Neural progenitor cell (in vitro differentiated cells): ENCODE measurements around the gene SPRED1. TPM values are rescaled to one million over a fixed set of nuclear protein-coding genes. Genes with fewer than 3 reads are reported as not detected.

Experiments used
- DNase-seq: peaks from one replicate; pipeline ENCODE4 v3.0.0-alpha.2; 2016; ENCODE audit warnings: low spot score
- H2AFZ ChIP-seq: fragments of 200-600 bp; sonication (generic); replicated peaks from 2 replicates; pipeline ENCODE4 v1.6.1; 2016; ENCODE audit warnings: antibody characterized with exemption
- H3F3A ChIP-seq: fragments of 200-600 bp; sonication (generic); 2 replicates; pipeline ENCODE4 v1.6.1; 2016; ENCODE audit warnings: antibody characterized with exemption, low read depth
- H3K27ac ChIP-seq: fragments of 200-600 bp; sonication (generic); 2 replicates; pipeline ENCODE4 v1.5.1; 2016; ENCODE audit warnings: mild to moderate bottlenecking
- H3K27me3 ChIP-seq: fragments of 200-600 bp; sonication (generic); 2 replicates; pipeline ENCODE4 v1.6.1; 2016; ENCODE audit warnings: mild to moderate bottlenecking, moderate library complexity
- H3K36me3 ChIP-seq: fragments of 200-600 bp; sonication (generic); 2 replicates; pipeline ENCODE4 v1.5.1; 2016
- H3K4me1 ChIP-seq: fragments of 200-600 bp; sonication (generic); 2 replicates; pipeline ENCODE4 v1.6.1; 2016; ENCODE audit warnings: mixed run types
- H3K4me2 ChIP-seq: fragments of 200-600 bp; sonication (generic); 2 replicates; pipeline ENCODE4 v1.6.1; 2016
- H3K4me3 ChIP-seq: fragments of 200-600 bp; sonication (generic); 2 replicates; pipeline ENCODE4 v1.5.1; 2016
- H3K79me2 ChIP-seq: fragments of 200-600 bp; sonication (generic); 2 replicates; pipeline ENCODE4 v1.6.1; 2016; ENCODE audit warnings: low read depth
- H3K9ac ChIP-seq: fragments of 200-600 bp; sonication (generic); 2 replicates; pipeline ENCODE4 v1.6.1; 2016
- H3K9me3 ChIP-seq: fragments of 200-600 bp; sonication (generic); 2 replicates; pipeline ENCODE4 v1.5.1; 2016; ENCODE audit warnings: low read depth
- H4K20me1 ChIP-seq: fragments of 200-600 bp; sonication (generic); 2 replicates; pipeline ENCODE4 v1.6.1; 2016; ENCODE audit warnings: low read depth
- H3K27ac Mint-ChIP-seq: 3 replicates; pipeline ENCODE4 v1.8.0; 2021; ENCODE audit warnings: mixed read lengths
- H3K27me3 Mint-ChIP-seq: 2 replicates; pipeline ENCODE4 v1.8.0; 2022; ENCODE audit warnings: low read depth, mild to moderate bottlenecking, inconsistent platforms, moderate library complexity, mixed read lengths; ENCODE audit not compliant: insufficient read depth
- H3K36me3 Mint-ChIP-seq: 3 replicates; pipeline ENCODE4 v1.8.0; 2021; ENCODE audit warnings: mixed read lengths
- H3K4me1 Mint-ChIP-seq: 3 replicates; pipeline ENCODE4 v1.8.0; 2021; ENCODE audit warnings: mixed read lengths
- H3K4me3 Mint-ChIP-seq: 3 replicates; pipeline ENCODE4 v1.8.0; 2021; ENCODE audit warnings: mild to moderate bottlenecking, moderate library complexity, mixed read lengths
- H3K9me3 Mint-ChIP-seq: 3 replicates; pipeline ENCODE4 v1.8.0; 2020; ENCODE audit warnings: mixed read lengths
- EZH2 ChIP-seq: fragments of 200-600 bp; sonication (generic); IDR thresholded peaks from 2 replicates; pipeline ENCODE4 v1.6.1; 2017; ENCODE audit warnings: antibody characterized with exemption, mild to moderate bottlenecking, moderate library complexity
- EZH2phosphoT487 ChIP-seq: fragments of 200-600 bp; sonication (generic); IDR thresholded peaks from 2 replicates; pipeline ENCODE4 v1.6.1; 2017; ENCODE audit warnings: antibody characterized with exemption
- total RNA-seq: library from RNA; depleted of rRNA; stranded (reverse); fragments of >200 nt; gene quantifications from 2 replicates; pipeline ENCODE4 v1.2.3, GENCODE V29; 2015; ENCODE audit warnings: low replicate concordance
- TF ChIP-seq, protein P1 (sequence below): fragments of 200-600 bp; sonication (generic); IDR thresholded peaks from 2 replicates; pipeline ENCODE4 v1.5.1; 2017; ENCODE audit warnings: antibody characterized with exemption, mild to moderate bottlenecking

Gene SPRED1
- total RNA-seq, 1 donor from 2014 or later, result 49.3 TPM

DNA sequence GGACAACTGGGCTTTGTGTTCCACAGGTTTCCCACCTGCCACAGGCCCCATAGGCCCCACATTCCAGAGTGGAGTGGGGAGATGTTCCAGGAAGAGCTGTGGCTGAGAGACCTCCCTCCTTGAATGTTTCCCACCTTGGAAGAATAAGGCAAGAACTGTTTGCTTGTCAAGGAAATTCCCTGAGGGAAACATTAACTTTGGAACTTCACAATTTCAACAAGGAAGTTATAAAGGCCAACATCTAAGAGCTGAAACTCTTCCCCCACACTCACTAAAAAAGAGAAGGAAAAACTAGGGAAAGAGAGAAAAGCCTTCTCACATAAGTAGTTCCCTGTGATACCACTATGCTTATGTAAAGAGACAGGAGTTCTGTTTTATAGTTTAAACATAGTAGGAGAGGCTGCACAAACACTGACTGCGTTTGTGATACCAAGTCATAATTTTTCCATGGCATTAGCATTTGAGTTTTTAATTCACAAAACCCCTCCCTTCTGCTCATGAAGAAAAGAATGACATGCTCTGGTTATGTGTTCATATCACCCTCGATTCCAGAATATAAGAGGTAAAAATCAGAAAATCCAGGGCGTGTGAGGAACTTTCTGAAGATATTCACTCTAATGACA lies 39.8 kb upstream of the SPRED1 start:
- Histone ChIP-seq H3K27ac (no peak overlapping the region), H3K9me3 (no peaks in the 10 kb centered on the region), H3K79me2 (no peaks in the 10 kb centered on the region), H3F3A (no peaks in the 10 kb centered on the region), H3K4me3 (no peak overlapping the region), H4K20me1 (no peaks in the 10 kb centered on the region), H3K9ac (no peak overlapping the region), H2AFZ (no peak overlapping the region), H3K27me3 (no peaks in the 10 kb centered on the region), H3K36me3 (no peaks in the 10 kb centered on the region), H3K4me1 (no peaks in the 10 kb centered on the region), H3K4me2 (no peak overlapping the region)
- H3K4me3 Mint-ChIP-seq, result no peak overlapping the region
- H3K4me1 Mint-ChIP-seq, result peaks cover 2% of the 10 kb centered on the region
- H3K27me3 Mint-ChIP-seq, result peaks cover 8% of the 10 kb centered on the region
- no peaks in the 10 kb centered on the region for H3K9me3 Mint-ChIP-seq
- H3K27ac Mint-ChIP-seq, result no peak overlapping the region
- TF ChIP-seq, protein P1, sequence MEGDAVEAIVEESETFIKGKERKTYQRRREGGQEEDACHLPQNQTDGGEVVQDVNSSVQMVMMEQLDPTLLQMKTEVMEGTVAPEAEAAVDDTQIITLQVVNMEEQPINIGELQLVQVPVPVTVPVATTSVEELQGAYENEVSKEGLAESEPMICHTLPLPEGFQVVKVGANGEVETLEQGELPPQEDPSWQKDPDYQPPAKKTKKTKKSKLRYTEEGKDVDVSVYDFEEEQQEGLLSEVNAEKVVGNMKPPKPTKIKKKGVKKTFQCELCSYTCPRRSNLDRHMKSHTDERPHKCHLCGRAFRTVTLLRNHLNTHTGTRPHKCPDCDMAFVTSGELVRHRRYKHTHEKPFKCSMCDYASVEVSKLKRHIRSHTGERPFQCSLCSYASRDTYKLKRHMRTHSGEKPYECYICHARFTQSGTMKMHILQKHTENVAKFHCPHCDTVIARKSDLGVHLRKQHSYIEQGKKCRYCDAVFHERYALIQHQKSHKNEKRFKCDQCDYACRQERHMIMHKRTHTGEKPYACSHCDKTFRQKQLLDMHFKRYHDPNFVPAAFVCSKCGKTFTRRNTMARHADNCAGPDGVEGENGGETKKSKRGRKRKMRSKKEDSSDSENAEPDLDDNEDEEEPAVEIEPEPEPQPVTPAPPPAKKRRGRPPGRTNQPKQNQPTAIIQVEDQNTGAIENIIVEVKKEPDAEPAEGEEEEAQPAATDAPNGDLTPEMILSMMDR, result no peak
- TF ChIP-seq EZH2phosphoT487 (no peak), EZH2 (no peak)
- DNase-seq, result no peak
- no peaks in the 10 kb centered on the region for H3K36me3 Mint-ChIP-seq

DNA sequence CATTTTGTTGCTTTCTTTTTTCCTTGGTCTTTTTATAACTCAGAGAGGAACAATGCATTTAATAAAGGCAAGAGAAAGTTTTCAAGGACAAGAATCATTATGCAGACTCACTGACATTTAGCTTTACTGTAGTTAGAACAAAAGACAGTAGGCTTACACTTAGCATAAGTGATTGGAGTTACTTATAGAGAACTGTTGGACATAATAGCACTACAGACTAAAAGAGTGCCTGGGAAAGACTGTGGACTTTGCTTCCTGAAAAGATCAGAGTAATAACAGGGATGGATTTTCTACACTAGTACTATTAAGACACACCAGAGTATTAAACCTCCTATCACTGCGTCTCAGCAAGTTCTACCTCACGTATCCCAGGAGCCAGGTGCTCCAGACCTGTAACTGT lies 39.3 kb upstream of the SPRED1 start:
- Mint-ChIP-seq H3K36me3 (no peaks in the 10 kb centered on the region), H3K4me1 (peaks cover 2% of the 10 kb centered on the region), H3K4me3 (no peak overlapping the region), H3K9me3 (no peaks in the 10 kb centered on the region), H3K27ac (no peak overlapping the region), H3K27me3 (peaks cover 8% of the 10 kb centered on the region)
- H3K27ac ChIP-seq, result no peak overlapping the region
- H3K9ac ChIP-seq, result no peak overlapping the region
- DNase-seq, result no peak
- H3K36me3 ChIP-seq, result no peaks in the 10 kb centered on the region
- H2AFZ ChIP-seq, result no peak overlapping the region
- no peaks in the 10 kb centered on the region for H3K79me2 ChIP-seq
- H4K20me1 ChIP-seq, result no peaks in the 10 kb centered on the region
- H3K27me3 ChIP-seq, result no peaks in the 10 kb centered on the region
- TF ChIP-seq EZH2phosphoT487, result no peak
- TF ChIP-seq EZH2, result no peak
- TF ChIP-seq, protein P1, result no peak
- H3F3A ChIP-seq, result no peaks in the 10 kb centered on the region
- no peak overlapping the region for H3K4me3 ChIP-seq
- peaks cover 3% of the 10 kb centered on the region for H3K4me1 ChIP-seq
- no peaks in the 10 kb centered on the region for H3K9me3 ChIP-seq
- H3K4me2 ChIP-seq, result no peak overlapping the region

DNA sequence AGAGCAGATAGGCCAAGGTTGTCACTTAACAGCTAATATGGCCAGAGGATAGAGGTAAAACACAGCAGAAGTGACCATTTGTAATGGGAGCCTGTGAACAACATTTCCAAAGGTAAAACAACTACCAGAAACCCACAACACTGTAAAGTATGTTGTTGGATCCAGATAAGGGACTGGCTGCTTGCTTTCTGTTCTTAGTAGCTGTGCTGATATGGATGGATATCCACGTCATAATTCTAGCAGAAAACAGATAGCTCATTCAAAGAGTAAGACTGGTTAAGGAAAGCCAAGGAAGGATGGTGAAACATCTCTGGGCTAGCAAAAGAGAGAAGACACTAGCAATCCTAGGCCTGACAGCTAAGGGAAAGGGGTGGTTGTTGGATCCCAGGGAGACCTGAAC lies 36.9 kb upstream of the SPRED1 start:
- Mint-ChIP-seq H3K36me3 (no peaks in the 10 kb centered on the region), H3K4me3 (no peak overlapping the region), H3K9me3 (no peaks in the 10 kb centered on the region), H3K4me1 (peaks cover 8% of the 10 kb centered on the region), H3K27me3 (peaks cover 8% of the 10 kb centered on the region), H3K27ac (no peak overlapping the region)
- Histone ChIP-seq H3K9me3 (no peaks in the 10 kb centered on the region), H3K9ac (no peak overlapping the region), H3F3A (no peaks in the 10 kb centered on the region), H3K27ac (no peak overlapping the region), H3K27me3 (no peaks in the 10 kb centered on the region), H3K36me3 (no peaks in the 10 kb centered on the region), H2AFZ (no peak overlapping the region), H4K20me1 (no peaks in the 10 kb centered on the region), H3K79me2 (no peaks in the 10 kb centered on the region), H3K4me1 (peaks cover 3% of the 10 kb centered on the region), H3K4me2 (no peak overlapping the region), H3K4me3 (no peak overlapping the region)
- DNase-seq, result no peak
- TF ChIP-seq, protein P1, result no peak
- TF ChIP-seq EZH2 (no peak), EZH2phosphoT487 (no peak)
